Vagina (tissue), 2 donors: Measurements from ENCODE around the gene CXCL1. TPM values are rescaled to one million over a fixed set of nuclear protein-coding genes. Genes with fewer than 3 reads are reported as not detected.

Experiments
- DNase-seq, 2 donors: peaks; one replicate each; pipeline ENCODE4 v3.0.0-alpha.2; 2017; ENCODE audit errors: extremely low spot score in 2 of 2
- H3K27ac ChIP-seq: fragments of 200-600 bp; sonication (generic); one replicate; pipeline ENCODE4 v1.5.1; 2019
- H3K27me3 ChIP-seq: fragments of 200-600 bp; sonication (generic); one replicate; pipeline ENCODE4 v1.5.1; 2019
- H3K36me3 ChIP-seq, 2 donors: fragments of 200-600 bp; sonication (generic); one replicate each; pipeline ENCODE4 v1.5.1; 2017 to 2019
- H3K4me1 ChIP-seq: fragments of 200-600 bp; sonication (generic); one replicate; pipeline ENCODE4 v1.5.1; 2019
- H3K4me3 ChIP-seq, 2 donors: fragments of 200-600 bp; sonication (generic); 1 replicate in 1 of 2; 2 replicates in 1 of 2; pipeline ENCODE4 v1.5.1; 2016 to 2019
- H3K9me3 ChIP-seq: fragments of 200-600 bp; sonication (generic); one replicate; pipeline ENCODE4 v1.5.1; 2019
- CTCF ChIP-seq, 3 experiments: fragments of 450-650 bp in 2 of 3; fragments of 200-600 bp in 1 of 3; sonication (generic) in 1 of 3; IDR thresholded peaks; one replicate each; pipeline ENCODE4 v1.5.1; 2017 to 2019; ENCODE audit warnings: antibody characterized with exemption in 3 of 3, mild to moderate bottlenecking in 2 of 3, moderate library complexity in 2 of 3
- POLR2A ChIP-seq, 2 donors: fragments of 450-650 bp; IDR thresholded peaks; one replicate each; pipeline ENCODE4 v1.6.1; 2017; ENCODE audit warnings: antibody characterized with exemption in 2 of 2, mild to moderate bottlenecking in 2 of 2, moderate library complexity in 2 of 2
- POLR2AphosphoS5 ChIP-seq, 2 donors: sonication (generic); formaldehyde crosslinking; IDR thresholded peaks; one replicate each; pipeline ENCODE4 v1.9.0; 2017; ENCODE audit warnings: antibody characterized with exemption in 2 of 2, mild to moderate bottlenecking in 2 of 2, low read depth in 1 of 2; ENCODE audit not compliant: insufficient read depth in 1 of 2
- intact Hi-C: fragments of 100-400 bp; cut with DNase I; formaldehyde crosslinking; loops from one replicate; pipeline ENCODE4 v1.15.1; 2023
- total RNA-seq: library from RNA; depleted of rRNA; stranded (reverse); fragments of >200 nt; gene quantifications from one replicate; pipeline ENCODE4 v1.2.3, GENCODE V29; 2016

CXCL1 gene
- total RNA-seq, 1 donor from 2014 or later: 26.3 TPM

GRCh38 chr4:73823760-73824159 lies 45.4 kb upstream of the CXCL1 start:
- Histone ChIP-seq H3K4me3 (no peak overlapping the region), H3K9me3 (no peaks in the 10 kb centered on the region), H3K4me1 (no peaks in the 10 kb centered on the region), H3K27ac (no peak overlapping the region), H3K36me3 (no peaks in the 10 kb centered on the region), H3K27me3 (no peaks in the 10 kb centered on the region)
- intact Hi-C loops: no loop called here
- DNase-seq: no peak
- TF ChIP-seq POLR2A (IDR thresholded peaks at IDR 0.05) (no peak), CTCF (IDR thresholded peaks at IDR 0.05) (no peak), POLR2AphosphoS5 (IDR thresholded peaks at IDR 0.05; ENCODE audit: insufficient read depth in 1 of 2, low read depth in 1 of 2) (no peak)

- intact Hi-C loops: no loop called here
- TF ChIP-seq POLR2A (IDR thresholded peaks at IDR 0.05): no peak
- no peak for TF ChIP-seq CTCF (IDR thresholded peaks at IDR 0.05)
- no peak for TF ChIP-seq POLR2AphosphoS5 (IDR thresholded peaks at IDR 0.05; ENCODE audit: insufficient read depth in 1 of 2, low read depth in 1 of 2)
- Histone ChIP-seq H3K27ac (no peak overlapping the region), H3K4me1 (no peaks in the 10 kb centered on the region), H3K27me3 (no peaks in the 10 kb centered on the region), H3K4me3 (no peak overlapping the region), H3K9me3 (no peaks in the 10 kb centered on the region), H3K36me3 (no peaks in the 10 kb centered on the region)
- DNase-seq: no peak
Observed at GRCh38 chr4:73828956-73829355, 40.2 kb upstream of the CXCL1 start.

- TF ChIP-seq POLR2AphosphoS5 (IDR thresholded peaks at IDR 0.05; ENCODE audit: insufficient read depth in 1 of 2, low read depth in 1 of 2) (no peak), CTCF (IDR thresholded peaks at IDR 0.05) (no peak)
- H3K27ac ChIP-seq: no peak overlapping the region
- no peaks in the 10 kb centered on the region for H3K36me3 ChIP-seq
- intact Hi-C loops: no loop called here
- H3K4me1 ChIP-seq: peaks cover 2% of the 10 kb centered on the region
- no peak for DNase-seq
- no peaks in the 10 kb centered on the region for H3K9me3 ChIP-seq
- H3K27me3 ChIP-seq: no peaks in the 10 kb centered on the region
- no peak overlapping the region for H3K4me3 ChIP-seq
Observed at GRCh38 chr4:73831569-73831968, 37.6 kb upstream of the CXCL1 start.

- Histone ChIP-seq H3K4me3 (no peak overlapping the region), H3K27me3 (no peaks in the 10 kb centered on the region), H3K27ac (no peak overlapping the region), H3K4me1 (peaks cover 9% of the 10 kb centered on the region), H3K36me3 (no peaks in the 10 kb centered on the region), H3K9me3 (no peaks in the 10 kb centered on the region)
- TF ChIP-seq POLR2AphosphoS5 (IDR thresholded peaks at IDR 0.05; ENCODE audit: insufficient read depth in 1 of 2, low read depth in 1 of 2): no peak
- TF ChIP-seq CTCF (IDR thresholded peaks at IDR 0.05): no peak
- TF ChIP-seq POLR2A (IDR thresholded peaks at IDR 0.05): no peak
- no peak for DNase-seq
- intact Hi-C loops: no loop called here
Observed at GRCh38 chr4:73832651-73833237, 36.4 kb upstream of the CXCL1 start.

GRCh38 chr4:73836373-73837279 lies 32.6 kb upstream of the CXCL1 start, which contains the start of gene CXCL6:
CXCL6 (plus strand) TSS chr4:73836678; CDS start chr4:73836751, 73 bp downstream.
- peaks cover 9% of the 10 kb centered on the region for H3K4me1 ChIP-seq
- no peaks in the 10 kb centered on the region for H3K27me3 ChIP-seq
- intact Hi-C loops: no loop called here
- H3K36me3 ChIP-seq: no peaks in the 10 kb centered on the region
- no peaks in the 10 kb centered on the region for H3K9me3 ChIP-seq
- peak within 1 kb of the TSS; percentile 30 for H3K27ac ChIP-seq
- TF ChIP-seq CTCF (IDR thresholded peaks at IDR 0.05) (no peak), POLR2AphosphoS5 (IDR thresholded peaks at IDR 0.05; ENCODE audit: insufficient read depth in 1 of 2, low read depth in 1 of 2) (no peak), POLR2A (IDR thresholded peaks at IDR 0.05) (no peak)
- no peak for DNase-seq
- H3K4me3 ChIP-seq: peak within 1 kb of the TSS; percentile 44 to 49
